ENCODE results near the gene TMEM250.

- TF ChIP-seq POLR2A (IDR thresholded peaks at IDR 0.05) (no peak), CTCF (IDR thresholded peaks at IDR 0.05) (no peak)
These were observed 35.9 kb downstream of the TMEM250 start for GRCh38 chr9:136082496-136083361.
